Measurements from ENCODE around the gene MYL1. TPM values are rescaled to one million over a fixed set of nuclear protein-coding genes. Genes with fewer than 3 reads are reported as not detected.

The MYL1 gene
- not detected for total RNA-seq

DNA sequence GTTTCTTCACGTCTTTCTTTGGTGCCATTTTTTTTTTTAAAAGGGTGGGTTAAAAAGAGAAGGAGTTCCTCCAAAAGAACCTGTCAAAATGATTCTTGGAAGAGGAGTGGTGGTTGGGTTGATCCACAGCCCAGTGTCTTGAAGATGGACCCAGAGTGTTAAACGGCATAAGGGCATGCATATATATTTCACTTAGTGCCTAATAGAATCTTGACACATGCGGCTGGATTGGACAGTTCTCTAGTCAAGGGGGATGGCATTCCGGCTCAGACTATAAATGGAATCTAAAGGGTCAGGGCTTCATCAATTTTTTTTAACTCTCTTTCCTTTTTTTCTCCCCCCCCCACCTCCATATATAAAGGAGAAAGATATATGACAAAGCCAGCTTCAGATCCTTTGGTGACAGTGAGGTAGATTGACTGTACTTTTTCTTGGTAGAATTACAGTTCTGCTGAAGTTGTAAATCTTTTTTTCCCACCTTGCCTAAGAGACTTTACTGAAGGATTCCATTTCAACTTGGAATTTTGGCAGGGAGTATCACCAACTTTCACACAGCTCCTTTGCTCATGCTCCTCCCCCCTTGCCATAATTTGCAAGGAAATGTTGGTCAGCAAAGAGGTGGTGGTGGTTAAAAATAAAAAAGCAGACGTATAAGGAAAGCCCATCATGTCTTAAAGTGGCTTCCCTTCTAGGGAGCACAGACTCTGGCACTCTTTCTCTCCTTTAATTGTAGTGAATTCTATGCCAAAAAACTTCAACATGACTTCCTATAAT, at the start of gene MYL1:
MYL1 (minus strand) TSS at position 160 of the 774 bp plus-strand sequence; CDS start at position 28, 132 bp downstream.
- FAIRE-seq (no peak), DNase-seq (ENCODE audit: low spot score in 2 of 2) (no peak)

DNA sequence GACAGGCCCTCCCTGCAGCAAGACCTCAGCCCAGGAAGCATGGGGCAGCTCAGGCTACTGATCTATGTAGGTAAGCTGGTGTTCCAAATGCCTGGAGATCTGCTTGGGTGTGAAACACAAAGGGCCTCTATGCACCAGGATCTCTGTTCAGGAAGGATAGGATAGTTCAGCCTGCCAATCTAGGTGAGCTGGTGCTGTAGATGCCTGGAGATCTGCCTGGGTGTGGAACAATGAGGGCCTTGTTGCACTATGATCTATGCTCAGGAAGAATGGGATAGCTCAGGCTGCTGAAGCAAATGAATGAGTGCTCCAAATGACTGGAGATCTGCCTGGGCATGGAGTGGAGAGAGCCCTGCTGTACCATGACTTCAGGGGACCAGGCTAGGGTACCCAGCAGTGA, 48.9 kb upstream of the MYL1 start:
- DNase-seq (ENCODE audit: low spot score in 2 of 2): no peak
- FAIRE-seq: no peak

DNA sequence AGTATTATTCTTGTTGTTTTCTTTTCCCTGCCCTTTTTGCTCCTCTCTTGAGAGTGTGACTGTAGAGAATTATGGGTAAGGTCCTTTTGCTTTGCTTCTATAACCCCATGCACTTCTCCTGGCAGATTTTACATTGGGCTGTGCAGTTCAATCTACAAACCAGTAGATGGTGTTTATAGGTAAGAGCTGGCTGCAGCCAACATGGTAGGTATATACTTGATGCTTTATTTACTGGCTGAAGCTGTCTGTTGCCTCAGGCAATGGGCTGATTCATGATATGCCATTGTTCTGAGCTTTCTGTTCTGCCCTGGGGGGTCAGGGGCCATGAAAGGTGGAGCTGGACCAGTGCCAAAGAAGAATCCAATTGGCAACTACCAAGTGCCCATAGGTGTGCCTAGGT, 48.3 kb upstream of the MYL1 start:
- FAIRE-seq (no peak), DNase-seq (ENCODE audit: low spot score in 2 of 2) (no peak)

DNA sequence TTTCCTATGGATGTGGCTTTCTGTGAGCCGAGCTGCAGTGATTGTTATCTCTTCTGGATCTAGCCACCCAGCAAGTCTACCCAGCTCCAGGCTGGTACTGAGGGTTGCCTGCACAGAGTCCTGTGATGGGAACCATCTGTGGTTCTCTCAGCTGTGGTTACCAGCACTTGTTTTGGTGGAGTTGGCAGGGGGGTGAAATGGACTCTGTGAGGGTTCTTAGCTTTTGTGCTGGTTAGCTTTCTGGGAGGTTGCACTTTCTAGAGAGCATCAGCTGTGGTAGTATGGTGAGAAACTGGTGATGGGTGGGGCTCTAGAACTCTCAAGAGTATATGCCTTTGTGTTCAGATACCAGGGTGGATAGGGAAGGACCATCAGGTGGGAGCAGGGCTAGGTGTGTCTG, 45.4 kb upstream of the MYL1 start:
- DNase-seq (ENCODE audit: low spot score in 2 of 2) (no peak), FAIRE-seq (no peak)

DNA sequence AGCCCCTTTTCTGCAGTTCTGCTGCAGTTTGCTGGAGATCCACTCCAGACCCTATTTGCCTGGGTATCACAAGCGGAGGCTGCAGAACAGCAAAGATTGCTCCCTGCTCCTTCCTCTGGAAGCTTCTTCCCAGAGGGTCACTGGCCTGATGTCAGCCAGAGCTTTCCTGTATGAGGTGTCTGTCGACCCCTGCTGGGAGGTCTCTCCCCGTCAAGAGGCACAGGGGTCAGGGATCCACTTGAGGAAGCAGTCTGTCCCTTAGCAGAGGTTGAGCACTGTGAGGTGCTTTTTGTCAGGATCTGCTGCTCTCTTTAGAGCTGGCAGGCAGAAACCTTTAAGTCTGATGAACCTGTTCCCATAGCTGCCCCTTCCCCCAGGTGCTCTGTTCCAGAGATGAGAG, 42.0 kb upstream of the MYL1 start:
- DNase-seq (ENCODE audit: low spot score in 2 of 2) (no peak), FAIRE-seq (no peak)

DNA sequence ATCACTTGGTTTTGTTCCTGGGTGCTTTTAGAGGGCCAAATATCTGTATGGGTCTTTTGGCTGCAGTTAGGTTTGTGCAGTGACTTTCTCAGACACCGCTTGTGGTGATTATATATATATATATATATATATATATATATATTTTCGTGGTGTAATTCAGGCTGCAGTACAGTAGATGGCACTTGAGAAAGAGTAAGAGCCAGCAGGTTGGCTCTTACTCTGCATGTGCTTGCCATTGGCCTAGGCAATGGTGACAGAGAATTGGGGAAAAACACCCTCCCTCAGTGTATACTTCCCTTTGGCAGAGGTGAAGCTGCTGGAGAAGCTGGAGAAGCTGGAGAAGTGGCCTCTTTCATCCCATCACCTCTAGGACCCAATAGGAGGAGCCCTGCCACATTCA, 22.2 kb upstream of the MYL1 start:
- DNase-seq (ENCODE audit: low spot score in 2 of 2) (no peak), FAIRE-seq (no peak)

DNA sequence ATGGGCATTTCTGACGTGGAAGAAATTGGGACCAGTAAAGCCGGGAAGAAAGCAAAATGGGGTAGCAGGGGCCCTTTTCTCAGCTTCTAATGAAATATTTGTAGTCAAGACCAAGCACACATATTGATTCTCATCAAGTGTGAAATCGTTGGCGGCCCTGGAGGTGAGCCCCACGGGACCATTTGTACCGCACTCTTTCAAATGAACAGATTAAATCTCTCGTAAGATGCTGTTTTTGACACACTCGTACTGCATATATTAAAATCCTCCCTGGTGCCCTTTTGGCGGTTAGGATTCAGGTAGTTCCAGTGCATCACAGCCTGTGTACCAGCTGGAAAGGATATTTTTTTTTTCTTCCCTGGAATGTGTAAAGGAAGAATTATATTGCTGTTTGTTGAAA, 9.9 kb upstream of the MYL1 start:
- DNase-seq (ENCODE audit: low spot score in 2 of 2) (no peak), FAIRE-seq (no peak)

DNA sequence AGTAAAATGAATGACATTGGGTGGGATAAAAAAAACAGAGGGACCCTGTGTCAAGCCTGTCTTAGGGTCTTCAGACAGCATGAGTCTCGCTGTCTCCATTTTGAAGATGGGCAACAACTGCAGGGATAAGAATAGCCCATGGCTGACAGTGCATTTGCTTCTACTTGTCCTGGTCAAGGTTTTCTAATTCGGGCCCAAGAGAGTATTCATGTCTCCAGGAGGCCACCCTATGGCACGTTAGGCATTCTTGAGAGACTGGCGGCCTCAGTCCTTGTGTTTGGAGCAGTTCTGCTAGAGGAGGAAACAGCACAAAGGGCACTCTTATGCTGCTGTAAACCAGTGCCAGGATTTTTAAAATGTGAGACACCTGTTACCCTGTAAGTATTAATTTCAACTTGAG, 9.5 kb upstream of the MYL1 start:
- FAIRE-seq (no peak), DNase-seq (ENCODE audit: low spot score in 2 of 2) (no peak)

DNA sequence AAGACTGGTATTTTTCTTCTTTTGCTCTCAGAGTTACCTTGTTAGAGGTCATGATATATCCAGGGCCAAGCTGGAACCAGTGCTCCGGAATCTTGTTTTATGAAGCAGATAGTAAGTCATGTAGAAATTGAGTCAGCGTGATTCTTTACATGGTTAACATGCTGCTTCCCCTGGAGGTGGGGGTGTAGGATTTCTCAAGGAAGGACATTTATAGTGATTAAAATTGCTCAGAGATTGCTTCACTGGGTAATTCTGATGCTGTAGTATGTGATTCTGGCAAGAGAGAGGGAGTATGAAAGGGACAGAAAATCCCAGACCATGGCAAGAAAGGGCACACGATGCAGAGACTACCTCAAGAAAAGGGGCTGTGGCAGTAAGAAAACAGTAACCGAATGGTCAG, 8.0 kb upstream of the MYL1 start:
- DNase-seq (ENCODE audit: low spot score in 2 of 2) (no peak), FAIRE-seq (no peak)

DNA sequence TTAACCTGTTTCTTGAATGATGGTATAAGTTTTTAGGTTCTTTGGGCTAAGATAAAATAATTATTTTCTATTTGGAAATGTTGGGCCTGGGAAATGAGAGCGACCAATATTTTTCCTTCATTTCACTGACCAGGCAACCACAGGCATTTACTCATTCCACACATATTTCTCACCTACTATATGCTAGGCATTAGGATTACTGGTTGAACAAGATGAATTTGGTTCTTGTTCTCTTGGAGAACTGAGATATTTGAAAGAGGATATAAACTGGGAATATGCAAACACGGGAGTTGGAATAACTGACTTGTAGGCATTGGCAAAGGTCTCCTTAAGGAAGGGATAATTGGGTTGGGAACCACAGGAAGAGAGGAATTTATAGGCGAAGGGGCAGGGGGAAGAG, 3.9 kb upstream of the MYL1 start:
- no peak for FAIRE-seq
- no peak for DNase-seq (ENCODE audit: low spot score in 2 of 2)

DNA sequence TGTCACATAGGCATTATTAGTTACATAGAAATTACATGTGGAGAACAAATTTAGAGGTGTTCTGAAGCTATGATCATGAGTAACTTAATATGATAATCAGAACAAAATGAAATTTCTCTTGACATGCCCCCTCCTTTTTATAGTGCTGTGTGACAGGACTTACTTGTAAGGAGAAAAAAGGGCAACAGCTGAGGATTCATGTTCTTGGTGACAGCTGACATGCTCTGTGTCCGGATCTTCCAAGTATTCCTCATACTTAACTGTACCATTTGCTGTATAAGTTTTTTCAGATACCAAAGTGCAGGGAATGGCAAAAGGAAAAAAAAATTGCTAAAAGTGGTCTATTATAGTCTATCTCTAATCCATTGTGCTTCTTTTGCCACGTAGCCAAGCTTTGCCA, 3.5 kb upstream of the MYL1 start:
- FAIRE-seq (no peak), DNase-seq (ENCODE audit: low spot score in 2 of 2) (no peak)

DNA sequence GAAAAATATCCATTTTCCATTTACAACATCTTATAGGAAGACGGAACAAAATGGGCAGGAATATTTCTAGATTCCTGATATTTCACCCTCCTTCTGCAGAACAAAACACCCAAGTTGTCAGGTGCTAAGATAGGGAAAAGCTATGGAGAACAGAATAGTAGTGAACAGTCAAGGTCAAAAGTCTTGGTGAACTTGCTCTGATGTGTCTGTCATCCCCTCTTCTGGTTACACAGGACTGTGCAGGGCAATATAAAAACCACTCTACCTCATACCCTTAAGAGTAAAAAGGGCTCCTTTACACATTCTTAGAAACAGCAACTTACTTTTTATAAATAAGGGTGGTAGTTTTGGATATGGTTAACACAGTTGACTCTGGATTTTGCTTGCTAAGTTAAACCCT, 4.4 kb downstream of the MYL1 start:
- DNase-seq (ENCODE audit: low spot score in 2 of 2): no peak
- no peak for FAIRE-seq

DNA sequence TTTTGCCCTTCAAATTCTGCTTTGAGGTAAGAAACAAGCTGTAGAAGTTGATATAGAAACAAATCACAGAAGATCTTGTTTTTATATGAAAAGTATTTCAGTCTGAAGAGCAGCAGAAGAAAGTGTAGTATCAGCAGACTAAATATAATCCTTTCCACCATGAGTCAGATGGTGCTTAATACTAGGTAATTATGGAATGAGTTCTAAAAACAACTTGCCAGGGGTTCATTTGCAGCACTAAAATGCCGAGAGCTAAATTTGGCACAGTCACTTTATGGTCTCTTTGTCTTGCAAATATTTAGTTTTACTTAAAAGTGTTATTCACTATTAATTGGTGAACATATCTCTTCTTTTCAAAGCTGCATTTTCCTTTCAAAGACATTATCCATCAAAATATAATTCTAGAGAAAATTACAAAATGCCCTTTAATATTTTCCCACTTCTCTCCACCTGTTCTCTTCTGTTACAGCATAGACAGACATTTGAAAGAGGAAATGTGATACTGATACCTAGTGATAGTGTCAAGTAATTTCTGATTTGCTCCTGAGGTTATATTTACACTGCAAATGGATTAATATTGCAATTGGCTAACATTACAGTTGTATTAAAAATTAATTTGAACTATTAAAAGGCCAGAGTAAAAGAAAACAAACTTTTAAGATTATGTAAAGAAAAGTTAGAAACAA, 5.3 kb downstream of the MYL1 start:
- DNase-seq (ENCODE audit: low spot score in 2 of 2): no peak
- FAIRE-seq: no peak

DNA sequence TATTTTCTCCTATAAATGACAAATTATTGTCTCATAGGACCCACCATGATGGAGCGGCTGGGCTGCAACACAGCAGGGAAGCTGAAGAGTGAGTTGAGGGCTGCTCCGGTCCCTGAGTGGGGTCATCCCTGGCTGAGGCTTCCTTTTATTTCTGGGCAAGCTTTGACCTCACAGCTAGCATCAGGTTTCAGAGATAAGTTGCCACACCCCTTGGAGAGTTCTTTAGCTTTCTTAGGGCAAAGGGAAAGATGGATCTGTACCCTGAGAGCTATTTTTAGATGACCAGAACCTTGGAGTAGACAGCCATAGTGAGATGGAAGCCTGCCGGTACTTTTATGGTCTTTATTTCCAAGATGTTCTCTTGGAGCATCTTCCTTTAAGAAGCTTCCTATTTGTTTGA, 11.5 kb downstream of the MYL1 start:
- no peak for FAIRE-seq
- DNase-seq (ENCODE audit: low spot score in 2 of 2): no peak

DNA sequence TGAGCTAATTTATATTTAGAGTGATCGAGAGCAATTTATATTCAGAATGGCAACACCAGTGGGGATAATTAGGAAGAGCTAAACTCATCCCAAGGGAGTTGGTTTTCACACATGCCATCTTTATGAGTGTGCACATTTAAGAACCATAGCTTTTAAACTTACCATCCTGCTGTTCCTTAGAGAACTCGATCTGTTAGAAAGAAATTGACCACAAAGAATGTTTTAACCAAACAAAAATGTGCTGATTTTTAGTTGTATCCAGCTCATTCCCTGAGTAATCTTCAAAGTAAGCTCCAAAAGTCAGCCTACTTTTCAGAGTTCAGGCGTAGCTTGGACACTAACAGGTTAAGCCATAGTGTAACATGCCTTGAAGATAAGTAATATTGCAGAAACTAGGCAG, 12.6 kb downstream of the MYL1 start:
- DNase-seq (ENCODE audit: low spot score in 2 of 2) (no peak), FAIRE-seq (no peak)

DNA sequence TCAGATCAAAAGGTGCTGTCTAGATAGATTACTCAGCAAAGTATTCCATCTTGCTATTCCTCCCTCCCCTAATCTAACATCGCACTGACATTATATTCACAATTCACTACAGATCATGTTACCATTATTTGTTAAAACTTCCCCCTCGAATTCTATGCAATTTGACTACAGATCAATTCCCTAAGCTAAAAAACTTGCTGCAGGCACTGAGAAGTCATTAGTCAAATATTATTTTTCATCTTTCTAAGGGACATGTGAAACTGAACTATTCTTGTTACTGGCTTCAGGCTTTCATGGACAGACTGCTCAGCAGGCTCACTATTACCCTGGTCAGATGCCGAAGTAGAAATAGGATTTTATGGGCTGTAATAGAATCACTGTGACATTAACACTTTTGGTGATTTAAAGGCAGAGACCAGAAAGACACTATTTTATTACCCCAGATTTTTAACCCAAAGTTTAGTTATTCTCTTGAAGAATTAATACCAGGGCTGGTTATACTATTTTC, 15.1 kb downstream of the MYL1 start:
- FAIRE-seq: no peak

DNA sequence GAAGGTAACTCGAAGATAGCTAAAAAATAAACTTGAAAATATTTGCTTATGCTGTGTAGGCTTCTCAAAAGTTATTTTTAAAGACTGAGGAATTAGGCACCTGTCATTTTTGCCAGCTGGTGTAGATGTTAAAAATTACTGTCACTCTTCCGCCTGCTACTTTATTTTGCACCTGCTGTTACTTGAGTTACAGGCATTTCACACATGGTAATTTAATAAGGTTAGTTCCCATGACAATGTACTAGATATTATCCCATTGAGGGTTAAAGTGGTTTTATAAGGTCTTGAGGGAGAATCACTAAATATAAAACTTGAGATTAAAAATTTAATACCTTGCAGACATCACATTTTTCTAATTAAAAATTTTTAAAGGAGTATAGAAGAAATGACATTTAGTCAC, 26.6 kb downstream of the MYL1 start:
- DNase-seq (ENCODE audit: low spot score in 2 of 2) (no peak), FAIRE-seq (no peak)

More for the DNA sequence above, 15.1 kb downstream of the MYL1 start:
- DNase-seq (ENCODE audit: low spot score in 2 of 2): no peak

DNA sequence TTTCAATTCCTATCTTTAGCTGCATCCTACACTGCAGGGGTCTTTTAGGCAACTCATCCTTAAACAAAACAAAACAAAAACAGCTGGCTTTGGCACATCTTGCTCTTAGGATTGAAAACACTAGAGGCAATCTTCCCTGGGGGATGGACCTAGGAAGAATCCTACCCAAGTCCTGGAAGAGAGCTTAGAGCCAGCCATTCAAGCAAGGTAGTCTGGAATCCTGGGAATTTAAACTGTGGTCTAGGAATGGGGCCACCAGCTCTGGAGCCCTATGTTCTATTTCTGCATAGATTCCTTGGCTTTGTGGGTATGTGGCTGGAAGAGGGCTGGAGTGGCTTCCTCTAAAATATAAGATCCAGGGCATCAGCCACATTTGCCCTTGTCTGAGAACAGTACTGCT, 27.7 kb downstream of the MYL1 start:
- FAIRE-seq: no peak
- no peak for DNase-seq (ENCODE audit: low spot score in 2 of 2)

DNA sequence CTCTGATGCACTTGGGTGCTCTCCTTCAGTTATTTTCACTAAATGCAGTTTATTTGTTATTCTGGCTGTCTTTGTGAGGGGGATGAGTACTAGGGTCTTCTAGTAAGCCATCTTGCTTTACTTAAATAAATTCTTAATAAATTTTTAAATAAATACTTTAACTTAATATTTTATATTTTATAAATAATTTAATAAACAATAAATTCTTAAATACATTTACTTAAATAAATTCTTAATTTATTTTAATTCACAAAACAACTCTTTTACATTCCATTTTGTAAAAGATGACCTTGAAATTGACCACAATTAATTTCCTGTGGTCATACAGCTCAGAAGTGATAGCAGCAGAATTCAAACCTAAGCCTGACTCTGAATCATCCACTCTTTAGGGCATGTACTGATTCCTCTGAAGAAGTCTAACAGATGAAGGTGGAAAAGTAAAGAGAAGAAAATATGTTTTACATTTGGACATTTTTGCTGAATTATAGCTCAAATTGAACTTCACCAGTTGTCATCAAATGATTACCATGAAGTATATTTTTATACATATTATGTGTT, 28.8 kb downstream of the MYL1 start:
- DNase-seq (ENCODE audit: low spot score in 2 of 2) (no peak), FAIRE-seq (peak; percentile 6)

DNA sequence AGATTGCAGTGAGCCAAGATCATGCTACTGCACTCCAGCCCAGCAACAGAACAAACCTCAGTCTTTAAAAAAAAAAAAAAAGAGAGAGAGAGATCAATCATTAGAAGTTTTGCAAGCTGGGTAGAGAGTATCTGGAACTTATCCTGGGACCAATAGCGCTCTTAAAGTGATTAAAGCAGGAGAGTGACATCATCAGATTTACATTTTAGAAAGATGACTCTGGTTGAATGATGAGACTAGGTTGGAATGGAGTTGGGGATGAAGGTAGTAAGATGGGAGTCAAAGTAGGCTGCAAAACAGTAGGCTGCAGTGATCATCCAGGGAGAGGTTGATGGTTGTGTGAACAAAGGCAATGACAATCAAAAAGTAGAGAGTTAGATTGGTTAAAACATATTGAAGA, 37.8 kb downstream of the MYL1 start:
- no peak for FAIRE-seq
- DNase-seq (ENCODE audit: low spot score in 2 of 2): no peak

DNA sequence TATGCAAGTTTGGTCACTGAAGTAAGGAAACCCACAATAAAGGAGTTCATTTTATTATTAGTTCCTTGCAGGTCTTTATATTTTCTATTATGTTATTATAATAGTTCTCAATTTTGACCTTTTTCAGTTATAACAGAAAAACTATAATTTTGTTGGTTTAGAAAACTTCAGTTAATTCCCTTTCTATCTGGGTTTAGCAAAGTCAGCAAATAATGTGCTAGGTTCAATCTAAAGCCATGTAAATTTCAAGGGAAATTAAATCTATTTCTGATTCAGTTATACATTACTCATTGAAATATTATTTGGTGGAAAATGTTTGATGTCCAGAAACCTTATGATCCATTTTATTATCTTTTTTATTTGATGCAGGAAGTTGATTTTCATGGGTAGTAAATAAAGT, 43.7 kb downstream of the MYL1 start:
- no peak for FAIRE-seq
- DNase-seq (ENCODE audit: low spot score in 2 of 2): no peak

DNA sequence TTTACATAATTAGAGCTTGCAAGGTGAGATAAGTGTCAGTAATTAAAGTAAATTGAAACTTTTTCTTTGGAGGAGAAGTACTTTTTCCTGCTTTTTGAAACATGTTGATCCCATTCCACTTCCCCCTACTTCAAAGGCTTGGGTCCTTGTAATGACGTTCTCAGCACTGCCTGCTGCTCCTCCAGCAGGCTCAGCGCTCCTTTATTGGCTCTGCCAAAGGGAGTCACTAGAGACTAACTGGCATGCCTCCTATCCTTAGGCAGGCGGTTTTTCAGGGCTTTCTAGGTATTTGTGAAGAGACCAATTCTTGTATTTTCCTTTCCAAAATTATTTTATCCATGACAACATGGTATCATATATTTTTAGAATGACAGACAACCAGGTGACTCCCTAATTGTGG, 45.8 kb downstream of the MYL1 start:
- FAIRE-seq: no peak
- no peak for DNase-seq (ENCODE audit: low spot score in 2 of 2)
